IMR-90 (cell line): Measurements from ENCODE around the gene TMEM145.

Source experiments
- CHD1 ChIP-seq: IDR thresholded peaks from 2 replicates; pipeline ENCODE4 v1.6.1; 2012; ENCODE audit warnings: low read depth, low read length, improper control_type of control experiment
- TF ChIP-seq, protein P1 (sequence below): conservative IDR thresholded peaks from 2 replicates; pipeline ENCODE4 v1.5.1; 2012; ENCODE audit warnings: mild to moderate bottlenecking, low read depth, low read length, improper control_type of control experiment

DNA sequence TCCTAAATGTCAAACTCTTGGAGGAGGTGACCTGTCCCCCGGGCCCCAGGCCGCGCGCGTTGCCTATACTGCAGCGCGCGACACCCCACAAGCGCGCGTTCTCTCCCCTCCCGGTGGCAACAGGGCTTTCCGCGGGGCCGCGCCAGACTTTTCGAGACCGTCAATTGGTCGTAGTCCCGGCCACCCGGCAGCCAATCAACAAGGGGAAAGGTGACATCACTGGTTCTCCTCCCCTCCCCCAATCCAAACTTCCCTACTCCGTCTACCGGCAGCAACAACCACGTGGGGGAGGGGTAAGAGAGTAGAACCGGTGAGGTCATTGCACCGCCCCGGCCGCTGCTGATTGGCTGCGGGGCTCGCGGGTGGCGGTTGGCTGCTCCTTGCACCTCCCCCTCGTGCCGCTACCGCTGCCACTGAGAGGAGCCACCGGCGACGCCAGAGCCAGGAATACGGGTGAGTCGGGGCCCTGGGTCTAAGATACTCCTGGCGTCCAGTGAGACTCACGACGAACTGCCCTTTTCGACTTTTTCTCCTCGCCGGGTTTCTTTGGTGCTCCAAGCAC is 44.9 kb upstream of the TMEM145 start:
- TF ChIP-seq, protein P1, sequence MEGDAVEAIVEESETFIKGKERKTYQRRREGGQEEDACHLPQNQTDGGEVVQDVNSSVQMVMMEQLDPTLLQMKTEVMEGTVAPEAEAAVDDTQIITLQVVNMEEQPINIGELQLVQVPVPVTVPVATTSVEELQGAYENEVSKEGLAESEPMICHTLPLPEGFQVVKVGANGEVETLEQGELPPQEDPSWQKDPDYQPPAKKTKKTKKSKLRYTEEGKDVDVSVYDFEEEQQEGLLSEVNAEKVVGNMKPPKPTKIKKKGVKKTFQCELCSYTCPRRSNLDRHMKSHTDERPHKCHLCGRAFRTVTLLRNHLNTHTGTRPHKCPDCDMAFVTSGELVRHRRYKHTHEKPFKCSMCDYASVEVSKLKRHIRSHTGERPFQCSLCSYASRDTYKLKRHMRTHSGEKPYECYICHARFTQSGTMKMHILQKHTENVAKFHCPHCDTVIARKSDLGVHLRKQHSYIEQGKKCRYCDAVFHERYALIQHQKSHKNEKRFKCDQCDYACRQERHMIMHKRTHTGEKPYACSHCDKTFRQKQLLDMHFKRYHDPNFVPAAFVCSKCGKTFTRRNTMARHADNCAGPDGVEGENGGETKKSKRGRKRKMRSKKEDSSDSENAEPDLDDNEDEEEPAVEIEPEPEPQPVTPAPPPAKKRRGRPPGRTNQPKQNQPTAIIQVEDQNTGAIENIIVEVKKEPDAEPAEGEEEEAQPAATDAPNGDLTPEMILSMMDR = 0 out of 2 replicates have a peak, but pooled peaks have one; percentile 3
- no peak for TF ChIP-seq CHD1
